Retinal pigment epithelial cell (primary cell): ENCODE results near the gene PSMC3IP.

Experiments
- DNase-seq: peaks from one replicate; pipeline ENCODE4 v3.0.0-alpha.2; 2010; ENCODE audit warnings: low read depth
- H3K4me3 ChIP-seq: 2 replicates; pipeline ENCODE4 v1.5.1; 2011; ENCODE audit warnings: mild to moderate bottlenecking, low read length, control low read depth, moderate library complexity
- TF ChIP-seq, protein P1 (sequence below): conservative IDR thresholded peaks from 2 replicates; pipeline ENCODE4 v1.5.1; 2011; ENCODE audit warnings: low read depth, low read length, control low read depth, inconsistent platforms

PSMC3IP gene

DNA sequence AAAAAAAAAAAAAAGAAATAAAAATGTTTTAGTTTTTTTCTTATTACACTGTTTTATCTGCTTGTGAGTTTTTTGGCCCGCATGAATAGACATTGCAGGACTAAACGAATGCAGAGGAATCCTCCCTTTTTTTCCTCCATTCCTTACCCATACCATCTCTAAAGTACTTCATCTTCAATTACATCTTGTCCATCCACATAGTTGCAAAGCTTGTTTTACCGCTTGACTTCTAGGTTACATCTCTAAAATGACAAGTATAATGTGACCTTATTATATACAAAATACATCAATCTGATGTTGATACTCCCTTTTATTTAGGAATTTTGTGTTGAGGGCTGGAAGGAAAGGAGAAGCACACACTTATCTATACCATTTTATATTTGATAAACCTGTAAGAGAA is 18.9 kb upstream of the PSMC3IP start:
- TF ChIP-seq, protein P1, sequence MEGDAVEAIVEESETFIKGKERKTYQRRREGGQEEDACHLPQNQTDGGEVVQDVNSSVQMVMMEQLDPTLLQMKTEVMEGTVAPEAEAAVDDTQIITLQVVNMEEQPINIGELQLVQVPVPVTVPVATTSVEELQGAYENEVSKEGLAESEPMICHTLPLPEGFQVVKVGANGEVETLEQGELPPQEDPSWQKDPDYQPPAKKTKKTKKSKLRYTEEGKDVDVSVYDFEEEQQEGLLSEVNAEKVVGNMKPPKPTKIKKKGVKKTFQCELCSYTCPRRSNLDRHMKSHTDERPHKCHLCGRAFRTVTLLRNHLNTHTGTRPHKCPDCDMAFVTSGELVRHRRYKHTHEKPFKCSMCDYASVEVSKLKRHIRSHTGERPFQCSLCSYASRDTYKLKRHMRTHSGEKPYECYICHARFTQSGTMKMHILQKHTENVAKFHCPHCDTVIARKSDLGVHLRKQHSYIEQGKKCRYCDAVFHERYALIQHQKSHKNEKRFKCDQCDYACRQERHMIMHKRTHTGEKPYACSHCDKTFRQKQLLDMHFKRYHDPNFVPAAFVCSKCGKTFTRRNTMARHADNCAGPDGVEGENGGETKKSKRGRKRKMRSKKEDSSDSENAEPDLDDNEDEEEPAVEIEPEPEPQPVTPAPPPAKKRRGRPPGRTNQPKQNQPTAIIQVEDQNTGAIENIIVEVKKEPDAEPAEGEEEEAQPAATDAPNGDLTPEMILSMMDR, result no peak
- H3K4me3 ChIP-seq, result no peak overlapping the region

DNA sequence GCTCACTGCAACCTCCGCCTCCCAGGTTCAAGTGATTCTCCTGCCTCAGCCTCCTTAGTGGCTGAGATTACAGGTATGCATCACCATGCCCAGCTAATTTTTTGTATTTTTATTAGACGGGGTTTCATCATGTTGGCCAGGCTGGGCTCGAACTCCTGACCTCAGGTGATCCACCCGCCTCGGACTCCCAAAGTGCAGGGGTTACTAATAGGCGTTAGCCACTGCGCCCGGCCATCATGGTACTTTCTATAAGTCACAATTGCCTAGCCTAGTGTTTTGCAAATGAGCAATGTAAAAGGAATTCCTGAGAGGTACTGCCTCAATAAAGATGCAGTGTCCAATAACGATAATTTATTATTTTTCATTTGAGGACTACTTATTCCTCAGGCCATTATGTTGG is 13.9 kb upstream of the PSMC3IP start:
- no peak for DNase-seq
- H3K4me3 ChIP-seq, result no peak overlapping the region

More for the DNA sequence above, 18.9 kb upstream of the PSMC3IP start:
- no peak for DNase-seq

DNA sequence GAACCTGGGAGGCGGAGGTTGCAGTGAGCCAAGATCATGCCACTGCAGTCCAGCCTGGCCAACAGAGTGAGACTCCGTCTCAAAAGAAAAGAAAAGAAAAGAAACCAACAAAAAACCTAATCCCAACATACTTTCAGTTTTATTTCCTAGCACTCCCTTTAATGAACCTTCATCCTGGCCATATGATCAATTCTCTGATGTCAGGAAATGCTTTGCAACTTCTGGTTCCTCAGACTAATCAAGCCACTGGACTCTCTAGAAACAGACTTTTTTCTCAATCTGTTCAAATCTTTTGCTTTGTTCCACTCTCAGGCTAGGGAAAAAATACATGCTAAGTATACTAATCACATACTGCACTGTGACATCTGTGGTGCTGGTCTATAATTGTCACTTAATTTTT is 13.4 kb upstream of the PSMC3IP start:
- no peak for DNase-seq
- H3K4me3 ChIP-seq, result no peak overlapping the region
- TF ChIP-seq, protein P1, result no peak

More for the DNA sequence above, 13.9 kb upstream of the PSMC3IP start:
- TF ChIP-seq, protein P1, result no peak

DNA sequence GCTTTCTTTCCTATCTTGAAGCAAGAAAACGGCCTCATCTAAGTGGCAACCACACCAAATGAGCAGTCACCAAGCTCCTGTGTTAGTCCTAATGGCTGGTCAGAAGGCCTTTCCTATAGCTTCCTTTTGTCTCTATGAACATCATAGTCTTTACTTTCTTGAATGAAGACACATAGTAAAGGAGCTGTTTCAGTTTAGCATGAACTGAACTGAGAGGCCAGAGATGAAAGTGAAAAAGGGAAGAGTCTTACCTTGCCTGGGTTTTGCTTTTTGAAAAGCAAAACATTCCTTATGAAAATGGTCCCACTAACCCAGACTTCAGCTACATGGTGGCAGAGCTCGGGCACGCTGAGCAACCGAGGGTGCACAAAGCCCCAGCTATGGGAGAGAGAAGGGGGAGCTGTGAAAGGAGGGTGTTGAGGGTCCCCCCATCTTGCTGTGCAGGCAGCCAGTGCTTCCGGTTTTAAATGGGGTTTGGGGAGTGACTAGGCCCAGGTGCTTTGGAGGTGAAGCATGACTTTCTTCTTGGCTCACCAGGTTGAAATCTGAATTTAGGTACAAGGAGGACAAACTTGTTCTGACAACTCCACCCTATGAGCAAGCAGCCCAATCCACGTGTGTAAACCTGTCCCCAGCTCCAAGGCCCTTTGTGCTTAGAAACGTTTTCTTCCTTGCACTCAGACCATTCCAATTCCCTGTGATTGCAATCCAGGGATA is 9.1 kb upstream of the PSMC3IP start:
- no peak for DNase-seq
- H3K4me3 ChIP-seq, result no peak overlapping the region
- TF ChIP-seq, protein P1, result no peak

DNA sequence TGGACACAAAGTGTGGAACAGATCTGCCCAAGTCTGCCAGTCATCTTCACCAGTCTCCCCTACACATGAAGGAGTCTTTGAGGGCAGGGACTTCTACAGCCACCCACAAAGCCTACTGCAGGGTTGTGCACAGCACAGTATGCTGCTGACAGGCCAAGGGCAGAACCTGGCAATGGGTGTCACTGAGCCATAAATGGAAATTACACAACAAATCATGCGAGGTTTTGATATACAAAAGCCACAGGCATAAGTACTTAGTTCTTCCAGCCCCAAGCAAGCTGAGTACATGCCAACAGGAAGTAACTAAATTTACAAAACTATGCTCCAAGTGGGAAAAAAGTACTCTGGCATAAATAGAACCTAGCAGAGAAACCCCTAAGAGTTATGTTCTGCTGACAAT is 7.8 kb upstream of the PSMC3IP start:
- DNase-seq, result no peak
- H3K4me3 ChIP-seq, result no peak overlapping the region
- TF ChIP-seq, protein P1, result no peak

DNA sequence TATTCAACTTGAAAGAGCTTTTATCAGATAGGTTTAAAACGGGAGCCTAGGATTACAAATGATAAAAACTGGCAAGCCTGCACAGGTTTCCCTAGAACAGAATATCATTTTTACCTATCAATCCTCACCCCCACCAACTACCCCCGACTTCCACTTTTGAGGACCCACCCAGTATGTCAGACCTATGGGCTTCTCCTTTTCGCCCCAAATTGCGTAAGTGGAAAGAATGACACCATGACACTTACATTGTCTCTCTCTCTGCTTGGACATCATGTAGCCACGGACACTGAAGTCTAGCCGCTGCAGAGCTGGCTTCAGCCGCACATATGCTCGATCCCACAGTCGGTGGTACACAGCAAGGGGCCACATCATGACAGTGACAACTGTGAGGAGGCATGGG is 7.4 kb upstream of the PSMC3IP start:
- DNase-seq, result no peak
- TF ChIP-seq, protein P1, result no peak
- H3K4me3 ChIP-seq, result no peak overlapping the region

DNA sequence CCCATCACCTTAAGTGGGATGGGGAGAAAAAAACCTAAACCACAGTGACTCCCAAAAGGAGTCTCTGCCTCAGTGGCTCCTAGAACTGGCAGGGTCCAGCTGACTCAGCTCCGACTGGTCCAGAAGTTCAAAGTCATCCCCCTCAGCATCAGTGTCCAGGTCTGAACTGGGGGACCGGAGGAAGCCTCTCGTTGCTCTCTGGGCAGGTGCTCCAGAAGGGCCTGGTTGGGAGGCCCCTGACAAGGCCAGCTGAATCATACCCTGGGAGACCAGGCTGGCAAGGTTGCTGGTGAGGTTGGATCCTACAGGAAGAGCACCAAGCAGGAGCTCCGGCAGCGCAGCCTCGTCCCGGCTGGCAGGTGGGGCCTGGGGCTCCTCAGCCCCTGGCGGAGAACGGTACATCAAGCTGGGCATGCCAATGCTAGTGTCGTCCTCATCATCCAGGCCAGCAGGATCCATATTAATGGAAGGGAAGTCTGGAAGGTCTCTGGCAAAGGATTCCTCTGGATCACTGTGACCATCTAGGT is 4.3 kb upstream of the PSMC3IP start:
- no peak overlapping the region for H3K4me3 ChIP-seq
- TF ChIP-seq, protein P1, result no peak
- DNase-seq, result no peak
